Endothelial cell (in vitro differentiated cells): ENCODE measurements around the gene SHC4. TPM values are rescaled to one million over a fixed set of nuclear protein-coding genes. Genes with fewer than 3 reads are reported as not detected.

Source experiments
- DNase-seq: peaks from one replicate; pipeline ENCODE4 v3.0.0; 2021; ENCODE audit warnings: low spot score
- H3K27ac Mint-ChIP-seq: one replicate; pipeline ENCODE4 v1.8.0; 2021; ENCODE audit warnings: mixed read lengths, inconsistent platforms; ENCODE audit not compliant: unreplicated experiment
- H3K27me3 Mint-ChIP-seq: one replicate; pipeline ENCODE4 v1.8.0; 2021; ENCODE audit warnings: mild to moderate bottlenecking, moderate library complexity, mixed read lengths, inconsistent platforms; ENCODE audit not compliant: unreplicated experiment
- H3K36me3 Mint-ChIP-seq: one replicate; pipeline ENCODE4 v1.8.0; 2021; ENCODE audit warnings: mild to moderate bottlenecking, low read depth, mixed read lengths, inconsistent platforms; ENCODE audit not compliant: unreplicated experiment
- H3K4me1 Mint-ChIP-seq: one replicate; pipeline ENCODE4 v1.8.0; 2021; ENCODE audit warnings: mild to moderate bottlenecking, mixed read lengths, inconsistent platforms; ENCODE audit not compliant: unreplicated experiment
- H3K4me3 Mint-ChIP-seq: one replicate; pipeline ENCODE4 v1.8.0; 2021; ENCODE audit warnings: mild to moderate bottlenecking, mixed read lengths, inconsistent platforms; ENCODE audit not compliant: unreplicated experiment
- H3K9me3 Mint-ChIP-seq: one replicate; pipeline ENCODE4 v1.8.0; 2021; ENCODE audit warnings: mixed read lengths, inconsistent platforms; ENCODE audit not compliant: unreplicated experiment
- total RNA-seq: library from RNA; stranded (reverse); fragmentation: NEBNext Ultra II Directional; extraction: Animal tissue kit (Norgen Biotek cat#: 25700); gene quantifications from one replicate; pipeline ENCODE4 v1.2.1, GENCODE V29; 2021; ENCODE audit not compliant: unreplicated experiment
- TF ChIP-seq, protein P1 (sequence below): fragments of 200-600 bp; sonication (generic); IDR thresholded peaks from one replicate; pipeline ENCODE4 v1.5.0; 2021; ENCODE audit warnings: antibody characterized with exemption; ENCODE audit not compliant: unreplicated experiment

Gene SHC4
- total RNA-seq, 1 donor from 2014 or later, result 6.8 TPM

DNA sequence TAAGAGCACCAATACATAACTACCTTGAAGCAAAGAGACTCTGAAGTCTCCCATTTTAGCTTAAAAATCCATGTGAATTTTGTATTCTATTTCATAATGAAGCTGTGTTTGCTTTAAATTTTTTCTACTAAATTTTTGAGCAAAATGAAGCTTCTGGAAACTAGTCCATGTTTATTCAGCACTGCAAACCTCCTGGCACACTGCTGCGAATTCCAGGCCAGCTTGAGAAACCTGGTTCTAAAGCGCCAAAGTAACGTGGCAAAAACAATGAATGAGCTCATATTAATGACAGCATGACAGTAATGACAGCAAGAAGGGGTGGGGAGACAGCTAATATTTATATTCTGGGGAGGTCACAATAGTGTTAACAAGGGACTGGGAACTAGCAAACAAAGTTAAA, 178.5 kb downstream of the SHC4 start:
- Mint-ChIP-seq H3K9me3 (no peaks in the 10 kb centered on the region), H3K27me3 (no peaks in the 10 kb centered on the region), H3K27ac (no peak overlapping the region), H3K4me1 (no peaks in the 10 kb centered on the region), H3K4me3 (no peak overlapping the region), H3K36me3 (no peaks in the 10 kb centered on the region)
- no peak for DNase-seq
- TF ChIP-seq, protein P1, sequence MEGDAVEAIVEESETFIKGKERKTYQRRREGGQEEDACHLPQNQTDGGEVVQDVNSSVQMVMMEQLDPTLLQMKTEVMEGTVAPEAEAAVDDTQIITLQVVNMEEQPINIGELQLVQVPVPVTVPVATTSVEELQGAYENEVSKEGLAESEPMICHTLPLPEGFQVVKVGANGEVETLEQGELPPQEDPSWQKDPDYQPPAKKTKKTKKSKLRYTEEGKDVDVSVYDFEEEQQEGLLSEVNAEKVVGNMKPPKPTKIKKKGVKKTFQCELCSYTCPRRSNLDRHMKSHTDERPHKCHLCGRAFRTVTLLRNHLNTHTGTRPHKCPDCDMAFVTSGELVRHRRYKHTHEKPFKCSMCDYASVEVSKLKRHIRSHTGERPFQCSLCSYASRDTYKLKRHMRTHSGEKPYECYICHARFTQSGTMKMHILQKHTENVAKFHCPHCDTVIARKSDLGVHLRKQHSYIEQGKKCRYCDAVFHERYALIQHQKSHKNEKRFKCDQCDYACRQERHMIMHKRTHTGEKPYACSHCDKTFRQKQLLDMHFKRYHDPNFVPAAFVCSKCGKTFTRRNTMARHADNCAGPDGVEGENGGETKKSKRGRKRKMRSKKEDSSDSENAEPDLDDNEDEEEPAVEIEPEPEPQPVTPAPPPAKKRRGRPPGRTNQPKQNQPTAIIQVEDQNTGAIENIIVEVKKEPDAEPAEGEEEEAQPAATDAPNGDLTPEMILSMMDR, result no peak

DNA sequence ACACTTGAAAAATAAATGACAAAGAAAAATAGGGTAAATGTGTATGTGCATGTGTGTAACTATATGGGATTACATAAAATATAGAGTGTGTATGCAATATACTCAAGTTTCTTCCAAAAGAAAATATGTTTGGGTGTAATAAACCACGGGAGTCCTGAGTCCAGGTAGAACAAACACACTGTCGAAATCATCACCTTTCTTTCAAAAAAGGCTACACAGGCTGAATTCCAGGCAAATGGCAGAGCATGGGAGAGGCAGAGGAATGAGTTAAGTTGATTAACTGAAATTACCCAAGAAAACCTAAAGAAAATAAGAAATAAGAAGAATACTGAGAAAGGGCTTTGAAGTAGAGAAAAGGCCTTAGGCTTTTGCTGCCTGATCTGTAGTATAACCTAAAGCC, 179.0 kb downstream of the SHC4 start:
- no peaks in the 10 kb centered on the region for H3K27me3 Mint-ChIP-seq
- H3K36me3 Mint-ChIP-seq, result no peaks in the 10 kb centered on the region
- no peak overlapping the region for H3K27ac Mint-ChIP-seq
- TF ChIP-seq, protein P1, result no peak
- H3K4me1 Mint-ChIP-seq, result no peaks in the 10 kb centered on the region
- H3K9me3 Mint-ChIP-seq, result no peaks in the 10 kb centered on the region
- DNase-seq, result no peak
- no peak overlapping the region for H3K4me3 Mint-ChIP-seq

DNA sequence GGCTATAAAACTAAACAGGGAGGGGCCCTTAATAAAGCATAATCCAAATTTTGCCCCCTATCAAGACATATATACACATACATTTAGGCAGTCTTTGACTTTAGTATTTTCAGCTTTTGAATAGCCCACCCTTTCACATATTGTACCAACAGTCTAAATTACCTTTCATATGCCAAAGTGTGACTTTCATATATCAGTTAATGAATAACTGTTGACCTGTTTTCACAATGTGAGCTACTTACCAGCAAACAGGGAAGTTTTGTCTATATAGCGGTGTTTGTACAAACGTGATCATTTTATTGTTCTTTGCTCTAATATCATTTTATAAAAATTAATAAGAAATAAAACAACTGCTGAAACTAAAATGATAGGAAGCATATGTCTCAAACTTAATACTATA, 180.8 kb downstream of the SHC4 start:
- H3K9me3 Mint-ChIP-seq, result no peaks in the 10 kb centered on the region
- H3K4me1 Mint-ChIP-seq, result no peaks in the 10 kb centered on the region
- no peaks in the 10 kb centered on the region for H3K36me3 Mint-ChIP-seq
- no peak for DNase-seq
- no peak overlapping the region for H3K27ac Mint-ChIP-seq
- H3K4me3 Mint-ChIP-seq, result no peak overlapping the region
- TF ChIP-seq, protein P1, result no peak
- H3K27me3 Mint-ChIP-seq, result no peaks in the 10 kb centered on the region

- H3K27me3 Mint-ChIP-seq, result no peaks in the 10 kb centered on the region
- H3K4me1 Mint-ChIP-seq, result no peaks in the 10 kb centered on the region
- no peak for DNase-seq
- TF ChIP-seq, protein P1, result no peak
- H3K4me3 Mint-ChIP-seq, result no peak overlapping the region
- H3K36me3 Mint-ChIP-seq, result no peaks in the 10 kb centered on the region
- no peak overlapping the region for H3K27ac Mint-ChIP-seq
- H3K9me3 Mint-ChIP-seq, result no peaks in the 10 kb centered on the region
Observed at GRCh38 chr15:48781481-48782081, 182.1 kb downstream of the SHC4 start.

DNA sequence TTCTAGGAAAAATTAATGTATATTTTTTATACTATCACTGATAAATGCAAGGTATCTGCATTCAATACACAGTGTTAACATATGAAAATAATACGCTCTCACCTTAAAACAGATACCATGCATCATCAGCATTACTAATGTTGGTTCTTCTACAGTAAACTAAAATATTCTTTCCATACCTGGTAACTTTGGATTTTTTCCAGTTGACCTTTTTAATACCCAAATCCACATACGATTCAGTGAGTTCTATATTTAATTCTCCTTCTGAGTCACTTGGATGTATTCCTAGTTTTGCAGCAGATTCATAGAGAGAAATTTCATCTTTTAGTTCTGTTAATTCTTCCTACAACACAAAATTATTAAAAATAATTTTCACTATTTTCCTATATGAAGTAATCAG, 182.7 kb downstream of the SHC4 start:
- H3K4me1 Mint-ChIP-seq, result no peaks in the 10 kb centered on the region
- H3K27me3 Mint-ChIP-seq, result no peaks in the 10 kb centered on the region
- no peak for DNase-seq
- no peaks in the 10 kb centered on the region for H3K9me3 Mint-ChIP-seq
- TF ChIP-seq, protein P1, result no peak
- no peak overlapping the region for H3K4me3 Mint-ChIP-seq
- H3K36me3 Mint-ChIP-seq, result no peaks in the 10 kb centered on the region
- H3K27ac Mint-ChIP-seq, result no peak overlapping the region
